Heart right ventricle (tissue), 16 donors: Measurements from ENCODE around the gene KCNS3. TPM values are rescaled to one million over a fixed set of nuclear protein-coding genes. Genes with fewer than 3 reads are reported as not detected.

ENCODE experiments used
- ATAC-seq, 8 donors: fragments of 200-7000 bp; cut with Tn5 transposase; one replicate each; pipeline ENCODE4 v1.9.1; 2020; ENCODE audit warnings: mild to moderate bottlenecking in 8 of 8, moderate library complexity in 8 of 8, moderate number of reproducible peaks in 1 of 8
- DNase-seq, 2 donors: peaks; one replicate each; pipeline ENCODE4 v3.0.0-alpha.2; 2020
- H3K27ac ChIP-seq, 10 donors: fragments of 200-600 bp; sonication (generic) in 2 of 10; one replicate each; pipeline versions ENCODE4 v1.5.0 to v1.8.0; 2020 to 2022; ENCODE audit warnings: mild to moderate bottlenecking in 3 of 10
- H3K27me3 ChIP-seq, 7 donors: fragments of 200-600 bp; one replicate each; pipeline ENCODE4 v1.8.0; 2021 to 2022; ENCODE audit warnings: mild to moderate bottlenecking in 2 of 7
- H3K36me3 ChIP-seq, 9 donors: fragments of 200-600 bp; sonication (generic) in 1 of 9; one replicate each; pipeline versions ENCODE4 v1.5.0 to v1.8.0; 2020 to 2022; ENCODE audit warnings: mild to moderate bottlenecking in 2 of 9
- H3K4me1 ChIP-seq, 9 donors: fragments of 200-600 bp; sonication (generic) in 1 of 9; one replicate each; pipeline versions ENCODE4 v1.5.0 to v1.8.0; 2020 to 2022; ENCODE audit warnings: mild to moderate bottlenecking in 4 of 9
- H3K4me3 ChIP-seq, 10 donors: fragments of 200-600 bp; sonication (generic) in 2 of 10; one replicate each; pipeline versions ENCODE4 v1.5.0 to v1.8.0; 2020 to 2022; ENCODE audit warnings: mild to moderate bottlenecking in 7 of 10, moderate library complexity in 2 of 10
- H3K9me3 ChIP-seq, 11 donors: fragments of 200-600 bp in 10 of 11; sonication (generic) in 2 of 11; one replicate each; pipeline versions ENCODE4 v1.5.0 to v1.8.0; 2013 to 2022; ENCODE audit warnings: mild to moderate bottlenecking in 2 of 11, control low read depth in 1 of 11, moderate library complexity in 1 of 11
- WGBS, 2 donors: extraction: QIAGEN DNeasy Blood & Tissue Kit; methylation state at CpG; one replicate each; pipeline ENCODE4 v1.1.7; 2013; ENCODE audit warnings: inconsistent platforms in 1 of 2; 5-methylcytosine and 5-hydroxymethylcytosine counted together
- intact Hi-C, 10 donors: fragments of 100-400 bp; cut with DNase I; formaldehyde crosslinking; loops; one replicate each; pipeline versions ENCODE4 v1.11.1 to v1.14.2; 2022
- polyA plus RNA-seq, 2 donors: library from polyadenylated mRNA; stranded (reverse); fragments of 200-250 nt; gene quantifications; one replicate each; pipeline ENCODE4 v1.2.3, GENCODE V29; 2013
- total RNA-seq, 10 donors: library from RNA; stranded (reverse); fragmentation: NEBNext Ultra II Directional in 3 of 10; extraction: Animal tissue kit (Norgen Biotek cat#: 25700) in 3 of 10; gene quantifications; one replicate each; pipeline versions ENCODE4 v1.2.1 to v1.2.4, GENCODE V29; 2021 to 2023
- TF ChIP-seq, protein P1 (sequence below), 9 donors: fragments of 200-600 bp; sonication (generic) in 2 of 9; IDR thresholded peaks; one replicate each; pipeline versions ENCODE4 v1.5.0 to v1.8.0; 2021 to 2022; ENCODE audit warnings: antibody characterized with exemption in 9 of 9, mild to moderate bottlenecking in 5 of 9, moderate library complexity in 1 of 9
- donor health status: Arrhythmogenic right ventricular cardiomyopathy.
- donor health status: ischemic (EF 13 %, LVEDD 7.1; RV severe dilation, severe dysfunction).
- donor health status: healthy with polysubstance abuse.
- donor health status: DM: no; HTN: yes; CAD: no.
- donor health status: DM: no; HTN: no; CAD: no.
- donor health status: ischemic (EF 25% LVEDD 6.9; RV normal size, moderate dysfunction).
- donor health status: ischemic (EF 25% LVEDD 5.7; RV mildly dilated, moderate dysfunction).
- donor health status: healthy.
- donor health status: DM: yes; HTN: yes; CAD: no.
- donor health status: Ischemic cardiomyopathy.
- donor health status: ischemic (EF 35%, LVEDD 5.7; RV mildly dilated, moderate dysfunction).
- donor health status: nonischemic (EF 11% LVEDD 7.7; RV severe dilation, severe dysfunction).
- donor health status: DM: yes; HTN: yes; CAD: no.
- donor health status: PGD.
- donor health status: ischemic (EF 29% LVEDD 5.4; RV normal size, mild dysfunction).
- donor health status: nonischemic (EF 23%, LVEDD 6.1; RV moderate dilation, normal function).

Gene KCNS3
- total and polyA plus RNA-seq, 12 donors: 1.5 to 3.8 (median 2.6) TPM

GRCh38 chr2:17912266-17912691 is 33.8 kb downstream of the KCNS3 start:
- WGBS, 2 donors: 36 to 41% methylated on average over 5 of the region's 5 CpGs
- TF ChIP-seq, protein P1, sequence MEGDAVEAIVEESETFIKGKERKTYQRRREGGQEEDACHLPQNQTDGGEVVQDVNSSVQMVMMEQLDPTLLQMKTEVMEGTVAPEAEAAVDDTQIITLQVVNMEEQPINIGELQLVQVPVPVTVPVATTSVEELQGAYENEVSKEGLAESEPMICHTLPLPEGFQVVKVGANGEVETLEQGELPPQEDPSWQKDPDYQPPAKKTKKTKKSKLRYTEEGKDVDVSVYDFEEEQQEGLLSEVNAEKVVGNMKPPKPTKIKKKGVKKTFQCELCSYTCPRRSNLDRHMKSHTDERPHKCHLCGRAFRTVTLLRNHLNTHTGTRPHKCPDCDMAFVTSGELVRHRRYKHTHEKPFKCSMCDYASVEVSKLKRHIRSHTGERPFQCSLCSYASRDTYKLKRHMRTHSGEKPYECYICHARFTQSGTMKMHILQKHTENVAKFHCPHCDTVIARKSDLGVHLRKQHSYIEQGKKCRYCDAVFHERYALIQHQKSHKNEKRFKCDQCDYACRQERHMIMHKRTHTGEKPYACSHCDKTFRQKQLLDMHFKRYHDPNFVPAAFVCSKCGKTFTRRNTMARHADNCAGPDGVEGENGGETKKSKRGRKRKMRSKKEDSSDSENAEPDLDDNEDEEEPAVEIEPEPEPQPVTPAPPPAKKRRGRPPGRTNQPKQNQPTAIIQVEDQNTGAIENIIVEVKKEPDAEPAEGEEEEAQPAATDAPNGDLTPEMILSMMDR (IDR thresholded peaks at IDR 0.05): no peak
- H3K27ac ChIP-seq: peak overlapping the region in 1 of 10 donors; percentile 10
- peak in 1 of 2 donors; percentile 9 for DNase-seq
- peak in 6 of 8 donors; percentile 23 to 76 (median 58) for ATAC-seq
- peaks cover 0 to 4% (median 0%) of the 10 kb centered on the region in 7 donors for H3K27me3 ChIP-seq
- peaks cover 0 to 2% (median 0%) of the 10 kb centered on the region in 11 donors for H3K9me3 ChIP-seq
- H3K4me1 ChIP-seq: peaks cover 0 to 22% (median 5%) of the 10 kb centered on the region in 9 donors
- peak overlapping the region in 1 of 10 donors; percentile 6 for H3K4me3 ChIP-seq
- intact Hi-C loops: loop anchor here in 1 of 10 donors (10.0 kb wide), 1 partner anchor 57 kb away; no protein-coding TSS in a partner anchor
- H3K36me3 ChIP-seq: no peaks in the 10 kb centered on the region

DNA sequence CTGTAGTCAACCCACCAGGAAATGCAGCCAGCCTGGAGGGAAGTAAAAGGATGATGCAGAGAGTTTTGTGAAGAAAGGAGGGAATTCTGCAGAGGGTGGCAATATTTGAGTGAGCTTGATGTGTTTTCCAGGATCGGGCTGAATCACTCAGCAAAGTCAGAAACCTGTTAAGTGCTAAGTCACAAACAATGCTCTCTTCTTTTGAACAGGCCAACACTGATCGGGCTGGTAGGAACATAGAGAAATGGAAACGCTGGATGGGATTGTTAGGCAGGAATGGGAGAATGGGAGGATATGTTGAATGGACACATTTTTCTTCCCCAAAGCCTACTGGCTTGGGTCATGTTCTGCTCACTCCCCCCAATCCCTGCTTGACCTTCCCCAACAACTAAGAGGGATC is 36.6 kb downstream of the KCNS3 start:
- ATAC-seq (no peak), DNase-seq (no peak)
- intact Hi-C loops: loop anchor here in 1 of 10 donors (10.0 kb wide), 1 partner anchor 60 kb away; no protein-coding TSS in a partner anchor
- Histone ChIP-seq H3K4me1 (peaks cover 0 to 25% (median 6%) of the 10 kb centered on the region in 9 donors), H3K27ac (no peak overlapping the region), H3K27me3 (peaks cover 0 to 4% (median 0%) of the 10 kb centered on the region in 7 donors), H3K9me3 (no peaks in the 10 kb centered on the region), H3K4me3 (no peak overlapping the region), H3K36me3 (no peaks in the 10 kb centered on the region)
- WGBS, 2 donors: 27 to 31% methylated on average over 3 of the region's 3 CpGs
- TF ChIP-seq, protein P1 (IDR thresholded peaks at IDR 0.05): no peak

- no peak for DNase-seq
- no peaks in the 10 kb centered on the region for H3K36me3 ChIP-seq
- peak overlapping the region in 1 of 10 donors; percentile 2 for H3K27ac ChIP-seq
- H3K27me3 ChIP-seq: peaks cover 0 to 4% (median 0%) of the 10 kb centered on the region in 7 donors
- ATAC-seq: peak in 2 of 8 donors; percentile 56 to 61
- intact Hi-C loops: loop anchor here in 1 of 10 donors (10.0 kb wide), 1 partner anchor 61 kb away; no protein-coding TSS in a partner anchor
- 73 to 89% methylated on average over 1 of the region's 1 CpG for WGBS, 2 donors
- no peaks in the 10 kb centered on the region for H3K9me3 ChIP-seq
- no peak overlapping the region for H3K4me3 ChIP-seq
- TF ChIP-seq, protein P1 (IDR thresholded peaks at IDR 0.05): no peak
- H3K4me1 ChIP-seq: peaks cover 0 to 25% (median 6%) of the 10 kb centered on the region in 9 donors
Observed at GRCh38 chr2:17915811-17916518, 37.5 kb downstream of the KCNS3 start.

- no peak for ATAC-seq
- Histone ChIP-seq H3K4me1 (peaks cover 0 to 25% (median 5%) of the 10 kb centered on the region in 9 donors), H3K9me3 (no peaks in the 10 kb centered on the region), H3K27ac (no peak overlapping the region), H3K27me3 (peaks cover 0 to 4% (median 0%) of the 10 kb centered on the region in 7 donors), H3K36me3 (no peaks in the 10 kb centered on the region), H3K4me3 (no peak overlapping the region)
- TF ChIP-seq, protein P1 (IDR thresholded peaks at IDR 0.05): no peak
- no peak for DNase-seq
- intact Hi-C loops: loop anchor here in 1 of 10 donors (10.0 kb wide), 1 partner anchor 62 kb away; no protein-coding TSS in a partner anchor
Observed at GRCh38 chr2:17916584-17916983, 38.1 kb downstream of the KCNS3 start.
